SK-N-SH (cell line): ENCODE data around the gene CBLB.

Source experiments
- EP300 ChIP-seq, 2 experiments: IDR thresholded peaks; 2 replicates each; pipeline versions ENCODE4 v1.4.0 to v1.6.1; 2012; ENCODE audit warnings: borderline replicate concordance in 1 of 2, low read depth in 1 of 2, low read length in 1 of 2
- EZH2phosphoT487 ChIP-seq: fragments of 200-600 bp; sonication (generic); IDR thresholded peaks from 2 replicates; pipeline ENCODE4 v1.6.1; 2017; ENCODE audit warnings: low read depth, mixed run types, mild to moderate bottlenecking, antibody characterized with exemption, moderate library complexity, borderline replicate concordance
- MAX ChIP-seq: IDR thresholded peaks from 2 replicates; pipeline ENCODE4 v1.4.0; 2012; ENCODE audit warnings: low read depth
- MEF2A ChIP-seq: IDR thresholded peaks from 2 replicates; pipeline ENCODE4 v1.4.0; 2012; ENCODE audit warnings: low read depth, borderline replicate concordance
- MXI1 ChIP-seq: IDR thresholded peaks from 2 replicates; pipeline ENCODE4 v1.6.1; 2012; ENCODE audit warnings: mild to moderate bottlenecking, low read depth, low read length, improper control_type of control experiment
- POLR2AphosphoS5 ChIP-seq: IDR thresholded peaks from 2 replicates; pipeline ENCODE4 v1.6.1; 2012; ENCODE audit warnings: low read depth, low read length
- RFX5 ChIP-seq: IDR thresholded peaks from 2 replicates; pipeline ENCODE4 v1.6.1; 2012; ENCODE audit warnings: mild to moderate bottlenecking, improper control_type of control experiment, low read length
- TEAD4 ChIP-seq: IDR thresholded peaks from 2 replicates; pipeline ENCODE4 v1.4.0; 2012; ENCODE audit warnings: mild to moderate bottlenecking, borderline replicate concordance; ENCODE audit not compliant: insufficient read depth
- TF ChIP-seq, protein P1 (sequence below): fragments of 200-600 bp; sonication (generic); IDR thresholded peaks from 2 replicates; pipeline ENCODE4 v1.6.1; 2017; ENCODE audit warnings: antibody characterized with exemption, mild to moderate bottlenecking, moderate library complexity

DNA sequence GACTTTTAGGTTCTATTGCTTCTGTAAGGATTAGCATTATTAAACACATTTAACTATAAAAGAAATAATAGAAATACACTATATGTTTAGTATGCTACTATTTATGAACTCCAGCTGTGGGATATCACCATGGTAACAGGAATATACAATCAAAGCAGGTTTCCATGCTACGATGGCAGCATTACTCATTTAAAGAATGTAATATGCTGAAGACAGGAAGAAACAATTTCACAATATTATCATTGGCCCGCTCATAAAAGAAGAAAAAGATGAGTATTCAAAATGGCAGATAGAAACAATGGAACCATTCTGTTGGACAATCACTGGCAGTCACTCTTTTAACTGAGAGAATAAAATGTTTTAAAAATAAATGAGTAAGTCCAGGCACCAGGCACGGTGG is 153.4 kb downstream of the CBLB start:
- TF ChIP-seq, protein P1, sequence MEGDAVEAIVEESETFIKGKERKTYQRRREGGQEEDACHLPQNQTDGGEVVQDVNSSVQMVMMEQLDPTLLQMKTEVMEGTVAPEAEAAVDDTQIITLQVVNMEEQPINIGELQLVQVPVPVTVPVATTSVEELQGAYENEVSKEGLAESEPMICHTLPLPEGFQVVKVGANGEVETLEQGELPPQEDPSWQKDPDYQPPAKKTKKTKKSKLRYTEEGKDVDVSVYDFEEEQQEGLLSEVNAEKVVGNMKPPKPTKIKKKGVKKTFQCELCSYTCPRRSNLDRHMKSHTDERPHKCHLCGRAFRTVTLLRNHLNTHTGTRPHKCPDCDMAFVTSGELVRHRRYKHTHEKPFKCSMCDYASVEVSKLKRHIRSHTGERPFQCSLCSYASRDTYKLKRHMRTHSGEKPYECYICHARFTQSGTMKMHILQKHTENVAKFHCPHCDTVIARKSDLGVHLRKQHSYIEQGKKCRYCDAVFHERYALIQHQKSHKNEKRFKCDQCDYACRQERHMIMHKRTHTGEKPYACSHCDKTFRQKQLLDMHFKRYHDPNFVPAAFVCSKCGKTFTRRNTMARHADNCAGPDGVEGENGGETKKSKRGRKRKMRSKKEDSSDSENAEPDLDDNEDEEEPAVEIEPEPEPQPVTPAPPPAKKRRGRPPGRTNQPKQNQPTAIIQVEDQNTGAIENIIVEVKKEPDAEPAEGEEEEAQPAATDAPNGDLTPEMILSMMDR, result no peak
- TF ChIP-seq POLR2AphosphoS5 (no peak), RFX5 (no peak), MEF2A (no peak), EZH2phosphoT487 (no peak), MAX (no peak), MXI1 (no peak), EP300 (IDR thresholded peaks at IDR 0.05; ENCODE audit: borderline replicate concordance in 1 of 2, low read depth in 1 of 2, low read length in 1 of 2) (no peak), TEAD4 (no peak)
